A673 (cell line): ENCODE measurements around the gene PRKAG2.

ENCODE experiments used
- EZH2 ChIP-seq: fragments of 200-600 bp; sonication (generic); IDR thresholded peaks from 2 replicates; pipeline ENCODE4 v1.6.1; 2017; ENCODE audit warnings: borderline replicate concordance, low read depth, mild to moderate bottlenecking, mixed read lengths, antibody characterized with exemption, low read length; ENCODE audit not compliant: poor library complexity, severe bottlenecking
- TF ChIP-seq, protein P1 (sequence below): fragments of 300-800, 200-600 bp; sonication (generic); conservative IDR thresholded peaks from 2 replicates; pipeline ENCODE4 v1.5.1; 2017; ENCODE audit warnings: low read depth, mild to moderate bottlenecking, antibody characterized with exemption, low read length, moderate library complexity, mixed read lengths

DNA sequence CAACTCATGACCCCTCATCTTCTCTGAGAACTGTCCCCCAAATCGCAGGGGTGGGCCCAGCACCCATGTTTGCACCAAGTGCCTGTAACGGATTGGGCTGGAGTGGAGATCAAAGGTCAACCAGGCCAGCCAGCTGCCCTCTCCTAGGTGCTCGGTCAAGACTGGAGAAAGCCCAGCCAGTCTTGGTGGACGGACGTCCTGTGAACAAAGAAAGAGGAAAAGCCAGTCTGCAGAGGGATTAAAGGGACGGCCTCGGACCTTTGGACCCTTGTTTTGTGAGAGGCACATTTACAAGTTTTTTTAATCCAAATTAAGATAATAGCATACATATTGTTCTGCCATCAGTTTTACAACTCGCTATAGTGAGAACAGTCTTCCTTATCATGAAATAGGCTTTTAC, 47.6 kb upstream of the PRKAG2 start:
- TF ChIP-seq EZH2, result no peak
- TF ChIP-seq, protein P1, sequence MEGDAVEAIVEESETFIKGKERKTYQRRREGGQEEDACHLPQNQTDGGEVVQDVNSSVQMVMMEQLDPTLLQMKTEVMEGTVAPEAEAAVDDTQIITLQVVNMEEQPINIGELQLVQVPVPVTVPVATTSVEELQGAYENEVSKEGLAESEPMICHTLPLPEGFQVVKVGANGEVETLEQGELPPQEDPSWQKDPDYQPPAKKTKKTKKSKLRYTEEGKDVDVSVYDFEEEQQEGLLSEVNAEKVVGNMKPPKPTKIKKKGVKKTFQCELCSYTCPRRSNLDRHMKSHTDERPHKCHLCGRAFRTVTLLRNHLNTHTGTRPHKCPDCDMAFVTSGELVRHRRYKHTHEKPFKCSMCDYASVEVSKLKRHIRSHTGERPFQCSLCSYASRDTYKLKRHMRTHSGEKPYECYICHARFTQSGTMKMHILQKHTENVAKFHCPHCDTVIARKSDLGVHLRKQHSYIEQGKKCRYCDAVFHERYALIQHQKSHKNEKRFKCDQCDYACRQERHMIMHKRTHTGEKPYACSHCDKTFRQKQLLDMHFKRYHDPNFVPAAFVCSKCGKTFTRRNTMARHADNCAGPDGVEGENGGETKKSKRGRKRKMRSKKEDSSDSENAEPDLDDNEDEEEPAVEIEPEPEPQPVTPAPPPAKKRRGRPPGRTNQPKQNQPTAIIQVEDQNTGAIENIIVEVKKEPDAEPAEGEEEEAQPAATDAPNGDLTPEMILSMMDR, result no peak
